Stimulated activated CD8-positive, alpha-beta memory T cell treated with anti-CD3 and anti-CD28 coated beads, Interleukin-4, amount 100 ng/mL, for 4 hours (primary cell): ENCODE data around the gene CYB561D1.

Experiments
- DNase-seq, 2 donors: peaks; one replicate each; pipeline ENCODE4 v3.0.0-alpha.2; 2020; ENCODE audit warnings: low read depth in 2 of 2, low spot score in 1 of 2

Gene CYB561D1

DNA sequence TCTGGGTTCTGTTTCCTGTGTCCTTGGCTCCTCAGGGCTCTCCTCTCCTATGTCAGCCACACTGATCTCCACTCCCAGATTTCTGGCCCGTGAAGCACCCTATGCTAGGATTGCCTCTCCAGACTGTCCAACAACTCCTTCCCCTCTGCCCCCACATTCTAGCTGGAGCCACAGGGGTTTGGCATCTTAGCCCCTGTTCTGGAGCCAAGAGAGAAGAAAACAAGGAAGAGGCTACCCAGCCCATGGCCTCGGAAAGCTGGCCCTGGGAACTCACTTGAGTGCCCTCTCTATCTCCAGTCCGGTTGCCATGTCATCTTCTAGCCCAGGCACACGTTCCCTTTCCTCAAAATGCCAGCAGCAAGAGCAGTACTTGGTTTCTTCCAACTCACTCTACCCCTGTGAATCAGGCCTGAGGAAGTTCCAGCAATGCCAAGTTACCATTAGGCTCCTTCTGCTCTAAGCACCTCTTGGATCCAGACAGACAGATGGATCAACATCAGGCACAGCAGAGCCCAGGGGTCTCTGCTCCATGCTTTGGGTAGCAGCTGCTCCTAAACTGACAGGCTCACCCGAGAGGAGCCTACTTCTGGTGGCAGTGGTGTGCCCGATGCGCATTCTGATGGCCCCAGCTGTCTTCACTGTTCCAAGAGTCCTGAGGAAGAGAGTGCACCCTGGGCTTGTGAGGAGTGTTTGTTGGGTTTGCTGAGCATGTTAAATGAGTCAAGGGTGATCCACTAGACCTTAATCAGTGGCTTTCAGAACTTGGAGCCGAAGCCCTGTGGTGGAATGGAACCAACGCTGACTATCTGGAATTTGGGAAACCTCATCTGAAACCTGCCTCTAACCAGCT is 34.2 kb downstream of the CYB561D1 start:
- no peak for DNase-seq

DNA sequence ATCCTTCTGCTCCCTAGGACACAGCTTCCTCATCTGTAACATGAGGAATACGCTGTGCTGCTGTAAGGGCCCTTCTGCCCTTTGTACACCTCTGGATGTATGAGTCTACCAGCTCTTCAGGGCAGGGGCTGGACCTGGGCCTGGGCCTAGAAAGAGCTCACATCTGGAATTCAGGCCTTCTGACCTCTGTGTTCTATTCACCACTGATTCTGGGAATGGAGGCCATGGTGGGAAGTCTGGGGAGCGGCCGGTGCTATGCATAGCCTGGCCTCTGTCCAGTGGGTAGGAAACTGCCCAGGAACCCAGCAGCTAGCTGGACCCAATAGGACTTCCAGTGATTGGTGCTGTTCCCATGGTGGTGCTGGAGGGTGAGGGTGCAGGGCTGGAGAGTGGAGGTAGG is 34.8 kb downstream of the CYB561D1 start:
- no peak for DNase-seq

DNA sequence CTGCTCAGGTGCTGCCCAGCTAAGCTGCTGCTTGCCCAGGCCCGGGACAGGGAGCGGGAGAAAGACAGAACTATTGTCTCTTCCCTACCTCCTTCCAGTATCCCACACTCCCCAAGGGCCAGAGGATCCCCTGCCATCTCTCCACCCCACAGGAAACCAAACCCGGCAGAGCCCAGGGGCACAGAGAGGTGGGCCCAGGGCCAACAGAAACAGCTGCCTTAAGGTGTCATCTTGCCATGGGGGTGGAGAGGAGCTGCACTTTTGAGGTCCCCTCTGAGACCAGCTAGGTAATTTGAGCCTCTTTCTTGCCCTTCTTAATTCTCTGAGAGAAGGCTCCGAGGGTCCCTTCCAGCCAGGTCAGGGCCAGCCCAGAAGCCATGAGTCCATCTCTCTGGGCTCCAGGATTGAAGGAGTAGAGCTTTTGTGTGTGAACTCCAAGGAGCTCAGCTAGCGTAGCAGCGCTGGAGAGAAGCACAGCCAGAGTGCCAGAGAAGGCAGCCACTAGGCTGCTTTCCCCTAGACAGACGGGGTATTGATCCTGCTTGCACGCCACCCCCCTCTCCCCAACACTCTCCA is 36.1 kb downstream of the CYB561D1 start:
- DNase-seq = no peak

DNA sequence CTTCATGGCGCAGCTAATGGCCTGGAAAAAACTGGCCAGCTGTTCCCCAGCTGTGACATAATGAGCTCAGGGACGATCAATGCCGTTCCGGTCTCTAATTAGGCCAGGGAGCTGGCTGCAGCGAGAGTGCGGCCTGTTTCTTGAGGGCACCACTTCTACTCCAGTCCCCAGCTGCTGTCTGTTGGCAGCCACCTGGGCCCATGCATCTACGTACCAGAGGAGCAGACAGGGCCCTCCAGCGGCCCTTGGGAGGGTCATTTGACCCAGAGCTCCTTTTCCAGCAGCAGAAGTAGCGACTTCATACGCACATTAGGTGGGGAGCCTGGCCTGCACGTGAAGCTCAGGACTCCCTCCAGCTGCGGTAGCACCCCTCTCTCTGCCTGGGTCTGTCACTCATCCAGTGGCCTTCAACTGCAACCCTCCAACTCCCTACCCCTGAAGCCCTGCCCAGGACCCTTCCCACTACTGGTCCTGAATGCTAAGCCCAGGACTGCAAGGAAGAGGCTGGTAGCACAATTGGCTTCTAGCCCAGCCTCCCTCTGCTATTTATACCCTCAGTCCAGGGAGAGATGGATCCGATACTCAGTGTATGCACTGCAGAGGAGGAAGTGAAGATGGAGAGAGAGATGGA is 36.7 kb downstream of the CYB561D1 start:
- DNase-seq = no peak

DNA sequence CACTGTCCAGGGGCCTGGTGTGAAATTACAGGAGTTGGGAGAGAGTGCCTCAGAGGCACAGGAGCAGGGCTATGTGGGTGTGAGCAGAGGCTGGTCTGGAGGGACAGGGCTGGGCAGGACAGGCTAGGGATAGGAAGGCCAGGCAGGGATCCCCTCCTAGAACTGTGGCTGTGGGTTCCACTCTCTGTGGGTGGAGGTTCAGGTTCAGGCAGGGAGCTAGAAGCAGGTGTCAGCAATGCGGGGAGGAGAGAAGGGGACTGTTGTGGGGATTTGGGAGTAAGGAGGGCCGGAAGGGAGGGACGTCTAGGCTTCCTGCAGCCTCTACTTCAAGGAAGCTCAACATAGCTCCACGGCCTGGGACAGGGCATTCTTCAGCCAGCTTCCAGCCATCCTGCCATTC is 37.5 kb downstream of the CYB561D1 start:
- DNase-seq = no peak

DNA sequence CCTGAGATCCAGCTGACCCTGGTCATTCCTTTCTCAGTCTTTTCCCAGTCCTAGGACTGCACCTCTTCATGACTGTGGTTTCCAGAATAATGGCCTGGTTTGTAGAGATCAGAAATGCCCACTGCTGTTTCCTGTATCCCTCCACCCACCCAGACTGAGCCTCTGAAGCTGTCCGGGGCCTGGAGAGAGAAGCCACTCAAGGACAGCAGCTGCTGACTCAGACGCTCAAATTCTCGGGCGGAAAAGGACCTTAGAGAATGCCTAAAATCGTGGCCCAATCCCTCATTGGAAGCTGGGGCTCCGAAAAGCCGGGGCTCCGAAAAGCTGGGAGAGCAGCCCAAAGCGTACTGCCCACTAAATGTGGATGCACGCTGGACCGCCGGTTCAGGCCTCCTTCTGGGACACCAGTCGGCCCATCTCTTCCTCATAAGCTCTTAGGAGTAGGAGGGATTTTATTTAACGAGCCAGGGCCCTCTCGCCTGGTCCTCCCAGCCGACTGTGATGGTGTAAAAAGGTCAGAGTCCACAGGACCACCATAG is 38.0 kb downstream of the CYB561D1 start:
- no peak for DNase-seq

DNA sequence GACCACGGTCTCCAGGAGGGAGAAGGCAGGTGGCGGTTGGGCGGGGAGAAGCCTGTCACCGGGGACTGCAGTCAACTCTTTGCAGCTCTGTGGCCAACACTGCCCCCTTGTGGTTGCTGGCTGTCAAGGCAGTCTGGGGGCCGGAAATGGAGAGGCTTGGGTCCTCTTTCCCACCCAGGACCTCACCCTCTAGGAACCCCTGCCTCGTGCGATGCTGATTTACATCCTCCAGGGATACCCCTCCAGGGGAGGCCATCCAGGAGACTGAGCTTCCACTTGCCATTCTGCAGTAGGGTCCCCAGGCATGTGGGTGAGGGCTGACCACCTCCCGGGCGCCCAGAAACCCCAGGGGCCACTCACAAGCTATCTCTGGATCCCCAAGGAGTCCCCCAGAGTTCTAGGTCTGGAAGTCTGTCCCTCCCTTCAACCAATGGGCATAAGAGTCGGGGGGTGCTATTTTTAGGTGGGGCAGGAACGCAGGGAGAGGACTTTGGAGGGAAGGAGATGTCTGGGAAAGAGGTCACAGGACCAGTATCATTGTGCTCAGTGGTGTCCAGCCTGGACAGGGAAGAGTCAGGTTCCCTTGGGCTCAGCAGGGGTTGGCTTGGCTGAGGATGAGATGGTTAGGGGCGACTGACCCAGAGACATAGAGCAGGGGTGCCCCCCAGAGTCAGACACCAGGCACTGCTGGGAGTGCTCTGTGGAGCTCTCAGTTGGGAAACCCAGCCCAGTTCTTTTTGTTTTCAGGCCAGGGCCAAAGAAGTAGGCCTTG is 38.7 kb downstream of the CYB561D1 start:
- DNase-seq = peak; percentile 70 to 91

DNA sequence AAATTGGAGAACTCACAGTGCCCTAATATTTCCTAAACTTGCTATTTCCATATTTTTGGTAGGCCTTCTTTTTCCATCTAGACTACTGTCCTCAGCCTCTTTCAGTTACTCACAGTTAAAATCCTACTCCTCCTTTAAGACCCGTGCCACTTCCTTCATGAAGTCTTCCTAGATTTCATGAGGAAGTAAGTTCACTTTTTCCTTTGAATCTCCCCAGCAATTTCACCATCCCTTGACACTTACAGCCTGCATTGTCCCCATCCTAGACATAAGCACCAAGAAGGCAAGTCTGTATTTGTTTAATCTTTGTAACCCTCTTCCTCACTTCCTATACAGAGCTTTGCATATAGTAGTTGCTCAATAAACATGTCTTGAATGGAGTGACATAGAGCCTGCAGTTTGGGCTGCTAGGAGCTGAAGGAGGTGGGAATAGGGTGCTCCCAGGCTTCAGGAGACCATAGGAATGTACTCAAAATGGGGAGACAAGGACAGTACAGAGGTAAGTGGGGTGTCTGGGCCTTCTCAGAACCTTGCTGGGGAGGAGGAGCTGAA is 40.5 kb downstream of the CYB561D1 start:
- no peak for DNase-seq

DNA sequence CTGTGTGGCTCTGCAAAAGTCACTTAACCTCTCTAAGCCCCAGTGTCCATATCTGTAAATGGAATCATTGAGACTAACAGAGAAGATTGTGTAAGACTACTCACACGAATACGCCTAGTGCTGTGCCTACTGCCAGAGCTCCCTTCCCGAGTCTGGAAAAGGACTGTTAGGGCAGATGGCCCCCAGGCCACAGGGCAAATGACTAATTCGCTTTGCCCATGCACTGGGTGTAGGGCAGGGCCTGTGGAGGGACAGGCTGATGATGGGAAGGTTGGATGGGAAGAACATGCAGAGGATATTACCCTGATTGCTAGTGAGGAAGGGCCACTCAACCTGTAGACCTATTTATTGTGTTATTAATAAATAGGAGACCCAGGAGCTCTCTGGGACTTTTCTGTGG is 41.6 kb downstream of the CYB561D1 start:
- DNase-seq = no peak

DNA sequence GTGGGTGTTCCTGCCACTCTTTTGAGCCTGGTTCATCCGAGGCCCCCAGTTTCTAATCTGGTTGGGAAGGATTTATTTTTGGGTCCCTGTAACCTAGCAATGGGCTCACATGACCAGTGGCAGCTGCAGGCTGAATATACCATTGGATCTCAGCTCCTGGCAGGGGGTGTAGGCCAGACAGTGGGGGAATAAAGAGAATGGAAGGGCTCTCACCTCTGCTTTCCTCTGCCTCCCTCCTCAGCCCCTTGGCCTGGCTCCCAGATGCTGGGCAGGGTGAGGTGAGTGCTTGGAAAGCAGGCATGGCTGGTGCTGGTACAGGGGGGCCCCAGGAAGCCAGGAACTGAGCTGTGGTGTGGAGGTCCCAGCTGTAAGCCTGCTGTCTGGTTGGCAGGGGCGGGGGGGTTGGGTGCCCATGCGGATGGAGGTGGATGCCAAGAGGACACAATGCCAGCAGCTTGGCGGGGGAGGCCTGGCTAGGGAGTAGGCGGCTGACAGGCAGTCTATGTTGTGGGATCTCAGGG is 42.1 kb downstream of the CYB561D1 start:
- no peak for DNase-seq

DNA sequence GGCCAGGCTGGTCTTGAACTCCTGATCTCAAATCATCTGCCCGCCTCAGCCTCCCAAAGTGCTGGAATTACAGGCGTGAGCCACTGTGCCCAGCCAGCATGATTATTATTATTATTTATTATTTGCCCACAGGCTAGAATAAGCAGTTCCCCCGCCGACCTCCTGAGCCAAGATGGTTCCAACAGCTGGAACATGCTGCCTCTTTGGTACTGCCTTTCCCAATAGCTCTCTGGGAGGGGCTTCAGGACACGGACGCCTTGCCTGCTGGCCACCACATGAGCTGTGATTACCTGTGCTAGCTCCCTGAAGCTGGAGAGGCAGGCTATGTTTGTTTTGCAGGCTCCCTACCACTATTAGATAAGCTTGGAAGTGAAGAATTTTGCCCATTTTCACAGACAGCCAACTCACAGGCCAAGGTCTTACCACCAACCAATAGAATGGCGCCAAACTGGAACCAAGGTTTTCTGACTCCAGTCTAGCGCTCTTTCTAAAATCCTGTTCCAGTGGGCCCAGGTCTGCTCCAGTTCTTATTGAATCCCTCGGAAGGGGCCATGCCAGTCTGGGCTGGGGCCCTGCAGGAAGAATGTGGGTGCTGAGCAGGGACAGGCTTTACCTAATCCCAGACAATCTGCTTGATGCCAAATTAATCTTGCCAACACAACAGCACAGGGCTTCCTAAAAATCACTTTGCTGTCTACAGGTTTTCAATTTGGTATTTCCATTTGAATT is 43.7 kb downstream of the CYB561D1 start:
- DNase-seq = no peak

DNA sequence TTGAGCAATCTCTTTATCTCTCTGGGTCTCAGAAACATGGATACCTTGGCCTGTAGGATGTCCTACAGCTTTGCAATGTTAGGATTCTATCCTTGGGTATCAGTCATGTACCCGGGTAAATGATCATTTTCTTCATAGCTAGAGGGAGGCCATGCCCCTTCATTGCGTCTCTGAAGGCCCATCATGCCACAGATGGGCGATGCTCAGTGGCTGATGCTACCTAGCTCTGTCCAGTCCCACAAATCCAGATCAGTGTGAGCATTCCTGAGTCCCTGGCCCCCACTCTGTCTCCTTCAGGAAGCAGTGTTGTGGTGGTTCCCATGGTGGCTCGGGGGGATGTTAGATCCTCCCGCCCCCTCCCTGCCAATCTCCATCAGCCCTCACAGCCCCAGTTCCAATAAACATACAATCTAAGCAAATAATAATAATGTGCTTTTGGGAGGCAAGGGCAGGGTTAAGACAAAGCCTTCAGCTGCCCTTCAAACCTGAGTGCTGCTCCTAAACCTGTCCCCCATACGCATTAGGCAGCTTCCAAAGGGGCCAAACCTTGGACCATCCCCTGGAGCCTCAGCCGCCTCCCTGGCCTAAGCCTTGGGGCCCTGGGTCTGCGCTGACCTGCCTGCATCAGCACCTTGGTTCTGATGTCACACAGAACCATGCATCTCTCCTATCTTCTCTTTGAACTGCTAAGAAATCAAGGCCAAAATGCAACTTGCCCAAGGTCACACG is 45.1 kb downstream of the CYB561D1 start:
- DNase-seq = no peak

DNA sequence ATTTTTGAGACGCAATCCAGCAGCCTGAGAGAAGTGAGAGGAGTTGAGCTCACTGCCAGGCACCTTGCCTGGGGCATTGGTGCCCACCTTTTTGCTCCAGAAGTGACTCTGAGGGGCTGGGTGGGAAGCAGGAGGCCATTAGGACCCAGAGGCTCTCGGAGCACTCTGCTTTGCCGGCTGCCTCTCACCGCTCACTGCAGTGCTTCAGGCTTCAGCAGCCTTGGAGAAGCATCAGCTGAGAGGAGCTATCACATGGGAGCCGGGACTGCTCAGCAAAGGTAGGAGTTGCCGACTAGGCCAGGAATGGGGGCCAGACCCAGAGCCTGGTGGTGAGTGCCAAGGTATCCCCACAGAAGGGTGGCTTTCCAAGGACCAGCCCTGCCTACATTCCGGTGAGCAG is 45.8 kb downstream of the CYB561D1 start, which contains the start of gene GPR61:
GPR61 (plus strand) TSS at position 197 of the 400 bp plus-strand sequence. CDS start 3,151 bp downstream, outside the sequence.
- no peak for DNase-seq

DNA sequence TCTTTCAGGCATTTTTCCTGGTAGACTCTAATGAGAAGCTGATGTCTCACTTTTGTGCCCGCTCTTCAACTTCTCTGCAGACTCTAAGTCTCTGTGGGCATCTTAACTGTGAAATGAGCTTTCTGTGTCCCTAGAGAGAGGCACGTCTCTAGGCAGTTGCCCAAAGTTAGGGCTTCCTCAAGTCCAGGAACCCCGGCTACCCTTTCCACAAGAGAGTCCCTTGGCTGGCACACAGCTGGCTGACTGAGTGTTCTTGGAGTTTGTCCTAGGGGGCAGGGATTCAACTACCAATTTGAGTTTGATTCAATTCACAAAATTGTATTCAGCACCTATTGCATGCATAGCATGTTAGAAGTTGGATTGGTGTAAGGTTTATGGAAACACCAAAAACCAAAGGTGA is 47.2 kb downstream of the CYB561D1 start:
- DNase-seq = no peak

DNA sequence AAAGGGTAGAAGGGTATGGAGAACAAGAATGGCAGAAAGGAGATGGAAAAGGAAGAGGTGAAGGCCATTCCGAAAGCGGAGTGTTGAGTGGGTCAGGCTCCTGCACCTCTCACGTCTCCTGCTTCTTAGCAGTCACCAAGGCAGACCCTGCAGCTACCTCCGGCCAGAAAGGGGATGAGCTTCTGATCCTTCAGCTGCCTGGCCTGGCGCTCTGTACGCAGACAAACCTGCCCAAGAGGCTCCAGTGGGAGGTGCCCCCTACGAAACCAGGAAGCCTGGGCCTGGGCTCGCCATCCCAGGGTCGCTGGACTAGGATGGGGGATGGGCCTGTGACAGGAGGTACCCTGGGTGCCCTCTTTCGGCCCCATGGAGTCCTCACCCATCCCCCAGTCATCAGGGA is 48.8 kb downstream of the CYB561D1 start:
- no peak for DNase-seq

DNA sequence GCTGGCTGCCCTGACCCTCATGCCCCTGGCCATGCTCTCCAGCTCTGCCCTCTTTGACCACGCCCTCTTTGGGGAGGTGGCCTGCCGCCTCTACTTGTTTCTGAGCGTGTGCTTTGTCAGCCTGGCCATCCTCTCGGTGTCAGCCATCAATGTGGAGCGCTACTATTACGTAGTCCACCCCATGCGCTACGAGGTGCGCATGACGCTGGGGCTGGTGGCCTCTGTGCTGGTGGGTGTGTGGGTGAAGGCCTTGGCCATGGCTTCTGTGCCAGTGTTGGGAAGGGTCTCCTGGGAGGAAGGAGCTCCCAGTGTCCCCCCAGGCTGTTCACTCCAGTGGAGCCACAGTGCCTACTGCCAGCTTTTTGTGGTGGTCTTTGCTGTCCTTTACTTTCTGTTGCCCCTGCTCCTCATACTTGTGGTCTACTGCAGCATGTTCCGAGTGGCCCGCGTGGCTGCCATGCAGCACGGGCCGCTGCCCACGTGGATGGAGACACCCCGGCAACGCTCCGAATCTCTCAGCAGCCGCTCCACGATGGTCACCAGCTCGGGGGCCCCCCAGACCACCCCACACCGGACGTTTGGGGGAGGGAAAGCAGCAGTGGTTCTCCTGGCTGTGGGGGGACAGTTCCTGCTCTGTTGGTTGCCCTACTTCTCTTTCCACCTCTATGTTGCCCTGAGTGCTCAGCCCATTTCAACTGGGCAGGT is 49.5 kb downstream of the CYB561D1 start:
- no peak for DNase-seq

DNA sequence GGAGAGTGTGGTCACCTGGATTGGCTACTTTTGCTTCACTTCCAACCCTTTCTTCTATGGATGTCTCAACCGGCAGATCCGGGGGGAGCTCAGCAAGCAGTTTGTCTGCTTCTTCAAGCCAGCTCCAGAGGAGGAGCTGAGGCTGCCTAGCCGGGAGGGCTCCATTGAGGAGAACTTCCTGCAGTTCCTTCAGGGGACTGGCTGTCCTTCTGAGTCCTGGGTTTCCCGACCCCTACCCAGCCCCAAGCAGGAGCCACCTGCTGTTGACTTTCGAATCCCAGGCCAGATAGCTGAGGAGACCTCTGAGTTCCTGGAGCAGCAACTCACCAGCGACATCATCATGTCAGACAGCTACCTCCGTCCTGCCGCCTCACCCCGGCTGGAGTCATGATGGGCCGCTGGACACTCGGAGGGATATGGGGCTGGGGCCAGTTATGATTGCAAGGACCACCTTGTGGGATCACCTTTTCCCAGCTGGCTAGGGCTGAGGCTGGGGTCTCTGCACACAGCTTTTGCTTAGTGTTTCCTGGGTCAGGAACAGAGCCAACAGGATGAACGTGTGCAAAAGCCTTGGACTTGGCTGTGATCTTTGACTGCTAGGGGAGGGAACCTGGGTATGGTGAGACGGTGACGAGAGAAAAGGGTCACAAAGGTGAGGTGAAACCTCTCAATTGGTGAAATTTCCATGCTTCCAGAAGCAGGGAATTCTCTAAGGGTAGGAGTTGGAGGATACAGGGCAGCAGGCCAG is 50.3 kb downstream of the CYB561D1 start:
- no peak for DNase-seq
